SU-DHL-6 (cell line): ENCODE measurements around the gene SLC17A9.

ENCODE experiments used
- CTCF ChIP-seq: fragments of 200-600 bp; sonication (generic); IDR thresholded peaks from one replicate; pipeline ENCODE4 v1.5.1; 2017; ENCODE audit warnings: antibody characterized with exemption, mild to moderate bottlenecking, low read length, moderate library complexity; ENCODE audit not compliant: insufficient read depth, poor library complexity, severe bottlenecking
- EZH2phosphoT487 ChIP-seq: fragments of 200-600 bp; sonication (generic), shearing (Covaris generic); conservative IDR thresholded peaks from 2 replicates; pipeline ENCODE4 v1.6.1; 2018; ENCODE audit warnings: mild to moderate bottlenecking, antibody characterized with exemption, low read length, moderate library complexity, mixed read lengths

GRCh38 chr20:62925076-62925419 lies 27.5 kb upstream of the SLC17A9 start:
- TF ChIP-seq CTCF (no peak), EZH2phosphoT487 (no peak)
